Posterior vena cava (tissue), 2 donors: Measurements from ENCODE around the gene FAM222B. TPM values are rescaled to one million over a fixed set of nuclear protein-coding genes. Genes with fewer than 3 reads are reported as not detected.

Experiments used
- DNase-seq: peaks from one replicate; pipeline ENCODE4 v3.0.0-alpha.2; 2020; ENCODE audit warnings: low spot score
- intact Hi-C, 2 donors: fragments of 100-400 bp; cut with DNase I; formaldehyde crosslinking; loops; one replicate each; pipeline versions ENCODE4 v1.14.1 to v1.14.2; 2022 to 2023
- microRNA-seq, 2 donors: library from miRNA; unstranded; fragments of <30 nt; microRNA quantifications; one replicate each; pipeline ENCODE4 v1.2.0, GENCODE V29; 2020 to 2021; ENCODE audit warnings: borderline microRNAs expressed in 2 of 2
- total RNA-seq, 2 donors: library from RNA; stranded (reverse); fragmentation: NEBNext Ultra II Directional; extraction: Animal tissue kit (Norgen Biotek cat#: 25700); gene quantifications; one replicate each; pipeline ENCODE4 v1.2.1, GENCODE V29; 2021
- donor health status: DM: yes; HTN: yes; CAD: no.
- donor health status: DM: yes; HTN: yes; CAD: no.

The FAM222B gene
- total RNA-seq, 2 donors from 2014 or later, result 13.8 to 19.2 TPM

GRCh38 chr17:28712705-28713415, 129.7 kb downstream of the FAM222B start:
- intact Hi-C loops, result no loop called here
- DNase-seq, result no peak

DNA sequence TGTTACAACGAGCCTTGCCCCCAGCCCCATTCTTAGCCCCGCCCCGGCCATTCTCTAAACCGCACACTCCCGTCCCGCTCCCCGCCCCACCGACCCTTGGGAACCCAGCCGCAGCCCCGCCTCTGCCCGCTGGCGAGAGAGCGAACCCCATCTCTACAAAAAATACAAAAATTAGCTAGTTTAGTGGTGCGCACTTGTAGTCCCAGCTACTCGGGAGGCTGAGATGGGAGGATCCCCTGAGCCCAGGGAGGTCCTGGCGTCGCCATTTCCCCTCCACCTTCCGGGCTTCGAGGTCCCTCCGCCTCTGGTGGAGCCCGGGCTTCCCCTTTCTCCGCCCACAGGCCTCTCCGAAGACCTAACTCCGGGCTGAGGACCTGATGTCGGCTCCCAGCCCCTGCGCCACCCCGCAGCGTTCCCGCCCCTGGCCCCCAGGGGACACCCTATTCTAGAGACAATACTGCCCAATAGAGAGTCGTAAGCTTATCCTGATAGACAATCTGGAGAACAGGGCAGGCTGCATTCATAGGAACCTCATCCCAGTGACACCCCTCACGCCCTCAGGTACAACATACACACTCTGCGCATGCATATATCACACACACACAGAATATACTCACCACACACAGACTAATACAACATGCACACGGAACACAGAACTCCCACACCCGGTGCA, 130.4 kb downstream of the FAM222B start:
- DNase-seq, result no peak
- intact Hi-C loops, result no loop called here

DNA sequence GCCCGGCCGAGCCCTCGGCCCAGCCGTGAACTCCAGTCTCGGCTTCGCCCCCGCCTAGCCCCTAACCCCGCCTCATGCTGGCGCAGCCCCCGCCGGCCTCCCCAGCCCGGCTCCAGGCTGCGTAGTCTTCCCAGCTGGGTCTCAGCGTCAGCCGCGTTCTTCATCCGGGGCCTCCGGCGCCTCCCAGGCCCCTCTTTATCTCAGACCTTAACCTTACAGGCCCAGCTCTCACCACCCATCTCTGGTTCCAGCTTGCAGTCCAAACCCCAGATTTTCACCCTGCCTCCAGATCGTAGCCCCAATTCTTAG, 130.9 kb downstream of the FAM222B start, which contains the start of gene PROCA1:
PROCA1 (minus strand) TSS at position 166 of the 309 bp plus-strand sequence. CDS start 228 bp downstream, outside the sequence.
- peak; percentile 87 for DNase-seq
- intact Hi-C loops, result no loop called here

DNA sequence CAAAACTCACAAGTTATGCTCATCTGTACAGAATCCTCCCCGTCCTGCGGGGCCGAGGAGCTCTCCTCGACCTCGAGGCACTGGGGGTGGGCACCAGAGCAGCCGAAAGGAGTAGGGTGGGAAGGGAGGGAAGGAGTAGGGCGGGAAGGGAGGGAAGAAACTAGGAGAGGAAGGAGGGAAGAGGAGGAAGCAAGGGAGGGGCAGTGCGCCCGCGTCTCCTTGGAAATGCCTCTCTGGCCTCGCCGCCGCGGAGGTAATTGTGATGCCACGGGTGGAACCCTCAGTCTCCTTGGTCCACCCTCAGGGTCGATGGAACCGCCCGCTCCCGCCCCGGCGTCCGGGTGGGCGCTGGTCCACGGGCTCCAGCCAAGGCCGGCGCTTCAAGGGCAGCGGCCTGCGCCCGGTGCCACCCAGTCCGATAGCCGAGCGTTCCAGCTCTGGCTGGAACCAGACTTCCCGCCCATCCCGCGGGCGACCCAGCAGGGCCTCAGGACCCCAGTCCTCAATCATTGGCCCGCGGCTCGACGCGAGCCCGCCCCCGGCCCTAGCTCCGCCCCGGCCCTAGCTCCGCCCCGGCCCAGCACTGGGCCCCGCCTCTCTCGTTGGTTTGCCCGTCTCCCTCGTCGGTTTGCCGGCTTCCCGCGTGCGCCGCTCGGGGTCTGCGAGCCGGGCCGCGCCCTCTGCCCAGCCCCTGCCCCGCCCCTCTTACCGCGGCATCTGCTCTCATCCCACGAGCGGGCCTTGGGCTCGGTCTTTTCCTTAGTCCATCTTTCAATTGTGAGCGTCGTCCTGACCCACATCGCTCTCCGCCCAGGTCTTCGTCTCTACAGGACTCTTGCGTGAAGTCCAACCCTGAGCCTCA, 131.5 kb downstream of the FAM222B start:
- intact Hi-C loops, result no loop called here
- DNase-seq, result peak; percentile 96

DNA sequence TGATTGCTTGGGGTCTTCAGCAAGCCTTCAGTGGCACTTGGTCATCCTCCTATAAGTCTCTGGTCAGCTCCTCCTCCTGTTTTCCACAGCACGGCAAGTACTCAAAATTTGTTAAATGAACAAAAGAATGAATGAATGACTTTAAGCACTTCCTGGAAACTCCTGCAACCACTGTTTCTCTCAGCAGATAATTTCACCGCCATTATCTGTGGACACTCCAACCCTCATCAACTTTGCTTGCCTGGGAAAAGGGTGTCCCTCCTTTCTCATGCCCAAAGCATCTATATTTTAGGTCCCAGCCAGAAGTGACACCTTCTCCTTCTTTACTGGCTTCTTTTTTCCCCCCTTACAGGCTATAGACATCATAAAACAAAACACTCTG, 135.3 kb downstream of the FAM222B start:
- DNase-seq, result no peak
- intact Hi-C loops, result no loop called here

DNA sequence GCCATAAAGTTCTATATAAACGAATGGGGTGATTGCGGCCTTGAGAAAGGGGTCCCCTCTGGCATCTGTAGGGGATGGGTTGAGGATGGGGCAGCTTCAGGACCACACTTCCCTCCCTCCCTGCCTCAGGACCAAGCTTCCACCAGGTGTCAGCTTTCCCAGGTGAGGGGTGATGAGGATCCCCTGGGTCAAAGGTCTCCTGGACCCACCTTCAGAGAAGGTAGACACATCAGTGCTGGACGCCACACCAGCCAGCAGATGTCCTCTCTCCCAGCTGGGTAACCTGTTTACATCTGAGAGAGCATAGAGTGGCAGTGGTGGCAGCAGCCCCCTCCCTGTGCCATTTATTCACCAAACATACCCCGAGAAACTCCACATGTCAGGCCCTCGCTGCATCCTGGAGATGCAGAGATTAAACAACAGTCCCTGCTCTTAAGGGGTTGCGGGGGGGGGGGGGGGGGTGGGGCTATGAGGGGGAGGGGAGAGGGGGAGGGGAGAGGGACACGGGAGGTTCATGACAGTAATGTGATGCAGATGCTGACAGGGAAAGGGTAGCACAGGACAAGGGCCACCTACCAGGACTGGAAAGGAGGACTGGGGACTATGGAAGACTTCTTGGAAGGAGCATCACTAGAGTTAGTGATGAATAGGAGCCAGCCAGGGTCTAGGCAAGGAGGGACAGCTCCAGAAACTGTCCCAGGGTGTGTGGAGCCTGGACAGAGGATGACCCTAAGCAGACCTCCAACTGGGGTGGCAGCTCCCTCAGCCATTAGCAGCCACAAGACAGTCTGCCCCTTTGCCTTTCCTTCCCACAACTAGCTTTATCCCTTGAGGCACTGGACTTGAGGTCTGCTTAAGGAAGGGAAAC, 135.9 kb downstream of the FAM222B start:
- DNase-seq, result no peak
- intact Hi-C loops, result no loop called here

Small RNA genes lying within 50 kb of the gene (microRNA-seq; reads per million reads assigned to microRNA genes)
- gene MIR451B, result 0 reads per million in 2 donors

Other genes with a start within 250 kb of the FAM222B start
- 1 to 10 TPM; 1.8 to 1.9 TPM for gene SPAG5, start 243.8 kb downstream of the FAM222B start, total RNA-seq
- gene RSKR, start 228.6 kb downstream of the FAM222B start, total RNA-seq, result 10 to 100 TPM in 1 of 2 donors, 1 to 10 TPM in 1; 4.7 to 10.1 TPM
- 100 to 1,000 TPM; 105 to 120 TPM for gene BLTP2, start 197.6 kb downstream of the FAM222B start, total RNA-seq
- 10 to 100 TPM; 30.7 to 33.5 TPM for gene SDF2, start 180.9 kb downstream of the FAM222B start, total RNA-seq
- gene SUPT6H, start 180.6 kb downstream of the FAM222B start, total RNA-seq, result 10 to 100 TPM; 54.4 to 57.6 TPM
- gene PROCA1, start 130.9 kb downstream of the FAM222B start, total RNA-seq, result 1 to 10 TPM; 1.2 to 2.1 TPM
- gene RAB34, start 124.9 kb downstream of the FAM222B start, total RNA-seq, result 10 to 100 TPM; 75.0 to 90.2 TPM
- gene RPL23A, start 122.8 kb downstream of the FAM222B start, total RNA-seq, result 100 to 1,000 TPM; 981 to 999 TPM
- 1 to 10 TPM; 2.2 to 3.1 TPM for gene TLCD1, start 116.6 kb downstream of the FAM222B start, total RNA-seq
- gene NEK8, start 114.0 kb downstream of the FAM222B start, total RNA-seq, result 1 to 10 TPM; 2.3 TPM
- gene TRAF4, start 98.8 kb downstream of the FAM222B start, total RNA-seq, result 10 to 100 TPM; 10.2 to 10.8 TPM
- 10 to 100 TPM; 22.6 to 24.4 TPM for gene ERAL1, start 12.2 kb upstream of the FAM222B start, total RNA-seq
- gene FLOT2, start 54.9 kb upstream of the FAM222B start, total RNA-seq, result 100 to 1,000 TPM in 1 of 2 donors, 10 to 100 TPM in 1; 99.0 to 101 TPM
- gene DHRS13, start 60.3 kb upstream of the FAM222B start, total RNA-seq, result 1 to 10 TPM; 3.7 to 4.0 TPM
- gene PHF12, start 108.7 kb upstream of the FAM222B start, total RNA-seq, result 10 to 100 TPM; 26.7 to 32.3 TPM
- not detected for gene SEZ6, start 163.2 kb upstream of the FAM222B start, total RNA-seq
- gene PIPOX, start 200.4 kb upstream of the FAM222B start, total RNA-seq, result 1 to 10 TPM; 1.2 to 2.1 TPM